OCI-LY1 (cell line): Measurements from ENCODE around the gene BAIAP2L1.

Experiments used
- H2AFZ ChIP-seq: fragments of 200-600 bp; sonication (generic), shearing (Covaris generic); 2 replicates; pipeline ENCODE4 v1.6.0; 2014; ENCODE audit warnings: antibody characterized with exemption, mild to moderate bottlenecking, low read length
- H3F3A ChIP-seq: fragments of 200-600 bp; sonication (generic), shearing (Covaris generic); 2 replicates; pipeline ENCODE4 v1.6.0; 2014; ENCODE audit warnings: mild to moderate bottlenecking, antibody characterized with exemption, low read length, moderate library complexity; ENCODE audit not compliant: insufficient read depth
- H3K27ac ChIP-seq: fragments of 200-600 bp; sonication (generic); 2 replicates; pipeline ENCODE4 v1.5.1; 2014; ENCODE audit warnings: low read length, mixed run types, mild to moderate bottlenecking, low read depth; ENCODE audit not compliant: poor library complexity, severe bottlenecking
- H3K27me3 ChIP-seq: fragments of 200-600 bp; sonication (generic); 2 replicates; pipeline ENCODE4 v1.6.0; 2014; ENCODE audit warnings: antibody characterized with exemption, mild to moderate bottlenecking, low read length, moderate library complexity; ENCODE audit not compliant: insufficient read depth
- H3K36me3 ChIP-seq: fragments of 200-600 bp; sonication (generic); 2 replicates; pipeline ENCODE4 v1.6.1; 2014; ENCODE audit warnings: mild to moderate bottlenecking, antibody characterized with exemption, low read length, moderate library complexity, mixed read lengths; ENCODE audit not compliant: insufficient read depth
- H3K4me1 ChIP-seq: fragments of 200-600 bp; sonication (generic); 2 replicates; pipeline ENCODE4 v1.5.1; 2014; ENCODE audit warnings: mild to moderate bottlenecking, low read length, moderate library complexity; ENCODE audit not compliant: insufficient read depth, severe bottlenecking
- H3K4me2 ChIP-seq: fragments of 200-600 bp; sonication (generic), shearing (Covaris generic); 2 replicates; pipeline ENCODE4 v1.6.1; 2014; ENCODE audit warnings: low read length
- H3K4me3 ChIP-seq: fragments of 200-600 bp; sonication (generic); 2 replicates; pipeline ENCODE4 v1.5.1; 2014; ENCODE audit warnings: low read length, low read depth, mild to moderate bottlenecking, mixed read lengths; ENCODE audit not compliant: poor library complexity, severe bottlenecking
- H3K79me2 ChIP-seq: fragments of 200-600 bp; shearing (Covaris generic); 2 replicates; pipeline ENCODE4 v1.6.1; 2016; ENCODE audit warnings: mixed run types, low read length, mixed read lengths; ENCODE audit not compliant: insufficient read depth
- H3K9ac ChIP-seq: fragments of 200-600 bp; sonication (generic), shearing (Covaris generic); 2 replicates; pipeline ENCODE4 v1.6.1; 2014; ENCODE audit warnings: mild to moderate bottlenecking, low read length, mixed read lengths
- H3K9me2 ChIP-seq: fragments of 200-600 bp; sonication (generic), shearing (Covaris generic); 2 replicates; pipeline ENCODE4 v1.6.1; 2014; ENCODE audit warnings: low read depth, mild to moderate bottlenecking, low read length, mixed read lengths
- H3K9me3 ChIP-seq: fragments of 200-600 bp; shearing (Covaris generic); 2 replicates; pipeline ENCODE4 v1.6.1; 2014; ENCODE audit warnings: low read length, mixed read lengths
- H4K20me1 ChIP-seq: fragments of 200-600 bp; sonication (generic), shearing (Covaris generic); 2 replicates; pipeline ENCODE4 v1.6.0; 2016; ENCODE audit warnings: mild to moderate bottlenecking, low read length; ENCODE audit not compliant: insufficient read depth
- CTCF ChIP-seq: fragments of 200-600 bp; sonication (generic), shearing (Covaris generic); IDR thresholded peaks from 2 replicates; pipeline ENCODE4 v1.5.1; 2017; ENCODE audit warnings: mild to moderate bottlenecking, antibody characterized with exemption, low read length, moderate library complexity, mixed read lengths
- EZH2 ChIP-seq: fragments of 200-600 bp; sonication (generic), shearing (Covaris generic); IDR thresholded peaks from 2 replicates; pipeline ENCODE4 v1.8.0; 2017; ENCODE audit warnings: borderline replicate concordance, mixed run types, mild to moderate bottlenecking, antibody characterized with exemption, low read length, moderate library complexity, mixed read lengths

Gene BAIAP2L1

GRCh38 chr7:98324782-98325181 is 76.1 kb downstream of the BAIAP2L1 start:
- Histone ChIP-seq H3K36me3 (no peaks in the 10 kb centered on the region), H3K4me3 (no peak overlapping the region), H3F3A (no peaks in the 10 kb centered on the region), H3K9ac (no peak overlapping the region), H3K27ac (no peak overlapping the region), H2AFZ (no peak overlapping the region), H3K9me2 (no peaks in the 10 kb centered on the region), H3K4me1 (no peaks in the 10 kb centered on the region), H4K20me1 (no peaks in the 10 kb centered on the region), H3K9me3 (no peaks in the 10 kb centered on the region), H3K27me3 (peaks cover 4% of the 10 kb centered on the region; the same call in 1 of the 2 replicates), H3K4me2 (no peak overlapping the region), H3K79me2 (no peaks in the 10 kb centered on the region)
- TF ChIP-seq EZH2 (no peak), CTCF (no peak)

GRCh38 chr7:98323597-98324322 is 77.1 kb downstream of the BAIAP2L1 start:
- Histone ChIP-seq H3K4me2 (no peak overlapping the region), H3K9me2 (no peaks in the 10 kb centered on the region), H4K20me1 (no peaks in the 10 kb centered on the region), H3K79me2 (no peaks in the 10 kb centered on the region), H3K4me1 (no peaks in the 10 kb centered on the region), H3K36me3 (no peaks in the 10 kb centered on the region), H3K27ac (no peak overlapping the region), H3K9ac (no peak overlapping the region), H2AFZ (no peak overlapping the region), H3K9me3 (no peaks in the 10 kb centered on the region), H3F3A (no peaks in the 10 kb centered on the region), H3K4me3 (no peak overlapping the region), H3K27me3 (peaks cover 4% of the 10 kb centered on the region; the same call in 1 of the 2 replicates)
- TF ChIP-seq CTCF (no peak), EZH2 (no peak)

GRCh38 chr7:98322331-98323270 is 78.3 kb downstream of the BAIAP2L1 start:
- peaks cover 7% of the 10 kb centered on the region; the same call in 1 of the 2 replicates for H3K27me3 ChIP-seq
- H3K9me3 ChIP-seq, result no peaks in the 10 kb centered on the region
- no peaks in the 10 kb centered on the region for H3F3A ChIP-seq
- H3K79me2 ChIP-seq, result no peaks in the 10 kb centered on the region
- TF ChIP-seq CTCF (no peak), EZH2 (no peak)
- no peak overlapping the region for H2AFZ ChIP-seq
- H3K4me2 ChIP-seq, result no peak overlapping the region
- no peaks in the 10 kb centered on the region for H3K36me3 ChIP-seq
- H3K9me2 ChIP-seq, result no peaks in the 10 kb centered on the region
- H3K9ac ChIP-seq, result no peak overlapping the region
- no peaks in the 10 kb centered on the region for H4K20me1 ChIP-seq
- no peak overlapping the region for H3K4me3 ChIP-seq
- no peaks in the 10 kb centered on the region for H3K4me1 ChIP-seq
- H3K27ac ChIP-seq, result no peak overlapping the region
